ENCODE results near the gene TMEM215. TPM values are rescaled to one million over a fixed set of nuclear protein-coding genes. Genes with fewer than 3 reads are reported as not detected.

TMEM215 gene
- total RNA-seq = not detected in 2 replicates

GRCh38 chr9:32783168-32783891 is at the start of gene TMEM215:
Gene TMEM215 (plus strand): TSS chr9:32783540. CDS start chr9:32784184, 644 bp downstream.

Other genes starting within 250 kb of the TMEM215 start
- gene SMIM27, start 231.2 kb upstream of the TMEM215 start, total RNA-seq = 1.5 and 2.7 TPM in 2 replicates
- 32.8 and 33.9 TPM in 2 replicates for gene TOPORS, start 231.0 kb upstream of the TMEM215 start, total RNA-seq
- gene NDUFB6, start 210.4 kb upstream of the TMEM215 start, total RNA-seq = 32.0 and 44.2 TPM in 2 replicates
- not detected in 2 replicates for gene TAF1L, start 147.9 kb upstream of the TMEM215 start, total RNA-seq
- 33.9 and 43.7 TPM in 2 replicates for gene APTX, start 218.1 kb downstream of the TMEM215 start, total RNA-seq
- gene DNAJA1, start 241.7 kb downstream of the TMEM215 start, total RNA-seq = 93.2 and 120 TPM in 2 replicates

Measured in smooth muscle cell of the umbilical artery (primary cell).